Body of pancreas (tissue), 4 donors: ENCODE results near the gene HES2. TPM values are rescaled to one million over a fixed set of nuclear protein-coding genes. Genes with fewer than 3 reads are reported as not detected.
"Not testable (repeated sequence)": the region's sequence is repeated elsewhere in the genome, so short reads cannot be mapped to it uniquely, and the experiment has no call there.

Source experiments
- ATAC-seq: fragments of 150-250 bp; one replicate; pipeline ENCODE4 v1.9.1; 2016
- DNase-seq, 4 donors: peaks; one replicate each; pipeline ENCODE4 v3.0.0-alpha.2; 2019
- H3K27ac ChIP-seq, 4 donors: fragments of 200-600 bp; sonication (generic); 1 replicate in 3 of 4; 2 replicates in 1 of 4; pipeline versions ENCODE4 v1.5.1 to v1.6.1; 2016 to 2019; ENCODE audit warnings: mild to moderate bottlenecking in 1 of 4, mixed read lengths in 1 of 4, moderate library complexity in 1 of 4
- H3K27me3 ChIP-seq, 2 donors: fragments of 200-600 bp; sonication (generic); one replicate each; pipeline ENCODE4 v1.6.0; 2016; ENCODE audit warnings: mild to moderate bottlenecking in 1 of 2
- H3K36me3 ChIP-seq, 2 donors: fragments of 200-600 bp; sonication (generic); replicated peaks in 1 of 2; 2 replicates each; pipeline ENCODE4 v1.5.1; 2016; ENCODE audit warnings: low read depth in 2 of 2; ENCODE audit not compliant: insufficient read depth in 1 of 2
- H3K4me1 ChIP-seq: fragments of 200-600 bp; sonication (generic); one replicate; pipeline ENCODE4 v1.6.0; 2016
- H3K4me3 ChIP-seq, 2 donors: fragments of 200-600 bp; sonication (generic); 1 replicate in 1 of 2; 2 replicates in 1 of 2; pipeline ENCODE4 v1.5.1; 2016 to 2019
- H3K9me3 ChIP-seq, 3 donors: fragments of 200-600 bp; sonication (generic); 1 replicate in 2 of 3; 2 replicates in 1 of 3; pipeline ENCODE4 v1.5.1; 2016
- CTCF ChIP-seq, 7 experiments: fragments of 450-650 bp in 4 of 7; fragments of 200-600 bp in 3 of 7; sonication (generic) in 3 of 7; IDR thresholded peaks; one replicate each; pipeline ENCODE4 v1.5.1; 2016 to 2019; ENCODE audit warnings: antibody characterized with exemption in 7 of 7
- POLR2A ChIP-seq, 3 donors: fragments of 450-650 bp; IDR thresholded peaks; one replicate each; pipeline ENCODE4 v1.6.1; 2016; ENCODE audit warnings: antibody characterized with exemption in 3 of 3, mild to moderate bottlenecking in 2 of 3
- WGBS, 2 donors: methylation state at CpG; one replicate each; pipeline ENCODE4 v1.1.5; 2017; 5-methylcytosine and 5-hydroxymethylcytosine counted together
- intact Hi-C: fragments of 100-400 bp; cut with DNase I; formaldehyde crosslinking; loops from one replicate; pipeline ENCODE4 v1.15.1; 2023
- total RNA-seq, 2 donors: library from RNA; depleted of rRNA; stranded (reverse); fragments of >200 nt; gene quantifications; one replicate each; pipeline ENCODE4 v1.1.0, GENCODE V29; 2016

Gene HES2
- total RNA-seq, 2 donors from 2014 or later: 0.26 TPM; not detected in 1

GRCh38 chr1:6435129-6435528 is 15.4 kb upstream of the HES2 start:
- TF ChIP-seq POLR2A (IDR thresholded peaks at IDR 0.05) (no peak), CTCF (IDR thresholded peaks at IDR 0.05) (no peak)
- ATAC-seq (no peak), DNase-seq (no peak)
- Histone ChIP-seq H3K4me1 (peaks cover 3% of the 10 kb centered on the region), H3K36me3 (no peaks in the 10 kb centered on the region), H3K27me3 (peaks cover 0 to 4% of the 10 kb centered on the region in 2 donors), H3K9me3 (no peaks in the 10 kb centered on the region), H3K4me3 (no peak overlapping the region), H3K27ac (no peak overlapping the region)
- 87 to 100% methylated on average over 1 to 15 of the region's 15 CpGs for WGBS, 2 donors
- intact Hi-C loops: no loop called here

GRCh38 chr1:6434186-6434585 is 14.5 kb upstream of the HES2 start:
- TF ChIP-seq CTCF (IDR thresholded peaks at IDR 0.05): no peak
- no peak for TF ChIP-seq POLR2A (IDR thresholded peaks at IDR 0.05)
- WGBS, 2 donors: 56 to 69% methylated on average over 3 to 5 of the region's 5 CpGs
- intact Hi-C loops: no loop called here
- H3K4me3 ChIP-seq: no peak overlapping the region
- H3K36me3 ChIP-seq: no peaks in the 10 kb centered on the region
- H3K9me3 ChIP-seq: no peaks in the 10 kb centered on the region
- no peak for ATAC-seq
- no peak overlapping the region for H3K27ac ChIP-seq
- H3K27me3 ChIP-seq: peaks cover 0 to 4% of the 10 kb centered on the region in 2 donors
- no peaks in the 10 kb centered on the region for H3K4me1 ChIP-seq
- no peak for DNase-seq

GRCh38 chr1:6431645-6432579 is 12.2 kb upstream of the HES2 start:
- ATAC-seq, H3K4me3 ChIP-seq, H3K27me3 ChIP-seq, H3K9me3 ChIP-seq, H3K4me1 ChIP-seq, H3K36me3 ChIP-seq, H3K27ac ChIP-seq, DNase-seq, intact Hi-C loops: not testable (repeated sequence)
- WGBS, 2 donors: 69 to 70% methylated on average over 9 to 12 of the region's 13 CpGs

- peaks cover 15% of the 10 kb centered on the region for H3K4me1 ChIP-seq
- H3K36me3 ChIP-seq, H3K27ac ChIP-seq, ATAC-seq, H3K4me3 ChIP-seq, H3K27me3 ChIP-seq, intact Hi-C loops, H3K9me3 ChIP-seq, DNase-seq: not testable (repeated sequence)
- 4 to 41% methylated on average over 3 to 18 of the region's 19 CpGs for WGBS, 2 donors
Observed at GRCh38 chr1:6429660-6430411, 10.1 kb upstream of the HES2 start.

- not testable (repeated sequence) for H3K9me3 ChIP-seq, H3K27ac ChIP-seq
- peaks cover 0 to 11% of the 10 kb centered on the region in 2 donors for H3K27me3 ChIP-seq
Observed at GRCh38 chr1:6428453-6428852, 8.7 kb upstream of the HES2 start.

More at GRCh38 chr1:6428453-6428852, 8.7 kb upstream of the HES2 start:
- H3K4me3 ChIP-seq, intact Hi-C loops, DNase-seq, ATAC-seq, H3K36me3 ChIP-seq: not testable (repeated sequence)
- peaks cover 27% of the 10 kb centered on the region for H3K4me1 ChIP-seq
- 77% methylated on average over 4 of the region's 6 CpGs; no CpG with 5 or more reads in 1 of the 2 donors for WGBS, 2 donors
